AML-193 (cell line): ENCODE measurements around the gene TTYH3.
"Not testable (repeated sequence)": the region's sequence is repeated elsewhere in the genome, so short reads cannot be mapped to it uniquely, and the experiment has no call there.

ENCODE experiments used
- DNase-seq, 2 experiments: peaks; one replicate each; lab custom pipeline; 2025; lab: John Stamatoyannopoulos, UW

TTYH3 gene, protein sequence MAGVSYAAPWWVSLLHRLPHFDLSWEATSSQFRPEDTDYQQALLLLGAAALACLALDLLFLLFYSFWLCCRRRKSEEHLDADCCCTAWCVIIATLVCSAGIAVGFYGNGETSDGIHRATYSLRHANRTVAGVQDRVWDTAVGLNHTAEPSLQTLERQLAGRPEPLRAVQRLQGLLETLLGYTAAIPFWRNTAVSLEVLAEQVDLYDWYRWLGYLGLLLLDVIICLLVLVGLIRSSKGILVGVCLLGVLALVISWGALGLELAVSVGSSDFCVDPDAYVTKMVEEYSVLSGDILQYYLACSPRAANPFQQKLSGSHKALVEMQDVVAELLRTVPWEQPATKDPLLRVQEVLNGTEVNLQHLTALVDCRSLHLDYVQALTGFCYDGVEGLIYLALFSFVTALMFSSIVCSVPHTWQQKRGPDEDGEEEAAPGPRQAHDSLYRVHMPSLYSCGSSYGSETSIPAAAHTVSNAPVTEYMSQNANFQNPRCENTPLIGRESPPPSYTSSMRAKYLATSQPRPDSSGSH

DNA sequence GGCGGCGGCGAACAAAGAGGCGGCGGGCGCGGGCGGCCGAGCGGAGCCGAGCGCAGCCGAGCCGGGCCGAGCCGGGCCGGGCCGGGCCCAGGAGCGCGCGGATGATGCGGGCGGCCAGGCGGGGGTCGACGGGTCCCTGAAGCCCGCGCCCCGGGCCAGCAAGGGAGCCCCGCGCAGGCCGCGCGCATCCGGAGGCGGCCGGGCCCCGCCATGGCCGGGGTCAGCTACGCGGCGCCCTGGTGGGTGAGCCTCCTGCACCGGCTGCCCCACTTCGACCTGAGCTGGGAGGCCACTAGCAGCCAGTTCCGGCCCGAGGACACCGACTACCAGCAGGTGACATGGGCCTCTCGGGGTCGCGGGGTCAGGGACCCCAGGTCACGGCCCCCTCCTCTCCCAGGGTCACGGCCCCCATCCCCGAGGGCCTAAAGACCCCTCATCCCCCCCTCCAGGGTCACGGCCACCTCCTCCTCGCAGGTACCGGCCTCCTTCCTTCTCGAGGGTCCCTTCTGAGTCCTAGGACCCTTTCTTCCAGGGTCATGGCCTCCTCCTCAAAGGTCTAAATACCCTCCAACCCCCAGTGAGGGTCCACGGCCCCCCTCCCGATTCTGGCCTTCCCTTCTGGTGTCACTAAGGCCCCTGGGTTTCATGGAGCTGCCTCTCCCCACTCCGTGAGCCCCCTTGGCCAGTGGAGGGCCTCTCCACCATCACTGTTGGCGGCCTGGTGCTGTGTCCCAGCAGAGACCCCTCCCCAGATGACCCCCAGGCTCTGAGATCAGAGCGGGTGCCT, at the start of gene TTYH3:
Gene TTYH3, plus strand, starts transcription at position 41 of the 787 bp plus-strand sequence. Its CDS starts 170 bp downstream, at position 211.
- DNase-seq, result no peak

- no peak for DNase-seq
Measured at GRCh38 chr7:2582006-2582735, 49.6 kb upstream of the TTYH3 start.

GRCh38 chr7:2583798-2584580, 47.8 kb upstream of the TTYH3 start:
- no peak for DNase-seq

DNA sequence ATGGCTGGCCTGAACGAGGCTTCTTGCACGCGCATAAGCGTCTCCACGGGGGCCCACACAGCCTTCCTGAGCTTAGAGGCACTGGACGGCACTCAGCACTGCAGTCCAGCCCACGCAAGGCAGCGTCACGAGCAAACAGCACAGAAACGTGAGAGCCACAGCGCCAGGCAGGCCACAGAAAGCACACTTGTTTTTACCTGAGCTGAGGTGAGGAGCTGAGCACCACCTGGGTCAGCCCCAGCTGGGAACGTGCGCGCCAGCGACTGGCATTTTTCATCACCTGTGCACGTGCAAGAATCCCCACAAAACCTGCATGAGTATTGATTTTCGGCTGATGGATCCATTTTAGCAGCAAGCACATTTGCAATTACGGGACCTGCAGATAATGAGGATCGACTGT, 46.3 kb upstream of the TTYH3 start:
- DNase-seq, result no peak

GRCh38 chr7:2586326-2587020, 45.3 kb upstream of the TTYH3 start:
- no peak for DNase-seq

- DNase-seq, result no peak
Measured at GRCh38 chr7:2587134-2587533, 44.7 kb upstream of the TTYH3 start.

DNA sequence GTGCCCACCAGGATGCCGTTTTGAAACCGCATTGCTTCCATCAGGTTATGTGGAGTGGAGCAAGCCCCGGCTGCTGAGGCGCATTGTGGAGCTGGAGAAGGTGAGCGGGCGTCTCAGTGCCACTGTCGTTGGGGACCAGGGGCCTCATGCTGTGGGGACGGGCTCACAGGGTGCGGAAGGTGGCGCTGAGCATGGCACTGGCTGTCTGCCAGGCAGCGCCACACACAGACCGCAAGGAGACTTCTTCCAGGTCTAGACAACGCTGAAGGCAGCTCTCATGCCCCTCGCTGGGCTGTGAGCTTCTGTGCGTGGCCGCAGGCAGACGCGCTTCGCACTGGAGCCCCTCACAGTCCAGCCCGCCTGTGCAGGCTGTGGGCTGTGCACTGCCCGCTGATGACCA, 44.0 kb upstream of the TTYH3 start:
- no peak for DNase-seq

DNA sequence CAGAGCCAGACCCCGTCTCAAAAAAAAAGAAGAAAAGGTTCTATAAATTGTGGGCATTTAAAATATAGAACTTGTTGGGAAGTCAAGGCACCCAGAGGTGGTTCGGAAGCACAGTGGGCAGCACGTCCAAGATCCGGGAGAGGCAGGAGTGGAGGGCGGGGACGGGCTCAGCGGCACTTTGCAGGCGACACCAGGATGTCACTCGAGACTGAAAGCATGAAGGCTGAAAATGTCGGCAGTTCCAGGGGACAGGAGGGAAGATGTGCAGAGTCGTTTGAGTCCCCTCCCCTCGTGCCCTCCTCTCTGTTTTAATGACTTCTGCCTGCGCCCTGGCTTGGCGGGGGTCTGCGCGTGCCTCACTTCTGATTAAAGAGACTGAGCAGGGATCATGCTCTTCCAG, 42.4 kb upstream of the TTYH3 start:
- no peak for DNase-seq

GRCh38 chr7:2589941-2590340, 41.8 kb upstream of the TTYH3 start:
- DNase-seq, result not testable (repeated sequence)

- DNase-seq, result no peak
Measured at GRCh38 chr7:2592375-2592865, 39.4 kb upstream of the TTYH3 start.

DNA sequence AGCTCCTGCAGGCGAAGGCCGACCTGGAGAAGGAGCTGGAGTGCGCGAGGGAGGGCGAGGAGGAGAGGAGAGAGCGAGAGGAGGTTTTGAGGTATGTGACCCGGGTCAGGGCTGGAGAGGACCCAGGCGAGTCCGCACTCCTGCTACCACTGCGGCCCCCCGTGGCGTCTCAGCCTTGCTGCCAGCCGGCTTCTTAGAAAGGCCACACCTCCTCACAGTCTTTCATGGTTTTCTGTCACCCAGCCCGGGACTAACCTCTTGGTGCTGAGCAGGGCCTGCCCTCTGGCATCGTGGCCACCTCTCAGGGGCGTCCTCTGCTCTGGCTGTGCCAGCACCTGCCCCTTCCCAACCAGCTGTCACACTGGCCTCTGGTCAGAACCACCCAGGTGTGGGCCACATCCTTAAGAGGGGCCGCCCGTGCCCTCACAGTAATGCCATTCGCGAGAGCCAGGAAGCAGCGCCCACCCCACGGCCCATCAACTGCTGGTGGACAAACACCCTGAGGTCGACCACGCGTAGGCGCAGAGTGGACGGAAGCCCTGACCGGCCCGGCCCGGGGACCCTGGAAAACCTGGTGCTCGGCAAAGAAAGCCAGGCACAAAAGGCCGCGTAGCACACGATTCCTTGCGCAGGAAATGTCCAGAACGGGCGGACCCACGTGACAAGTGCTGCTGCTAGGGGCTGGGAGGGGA, 38.6 kb upstream of the TTYH3 start:
- DNase-seq, result no peak

DNA sequence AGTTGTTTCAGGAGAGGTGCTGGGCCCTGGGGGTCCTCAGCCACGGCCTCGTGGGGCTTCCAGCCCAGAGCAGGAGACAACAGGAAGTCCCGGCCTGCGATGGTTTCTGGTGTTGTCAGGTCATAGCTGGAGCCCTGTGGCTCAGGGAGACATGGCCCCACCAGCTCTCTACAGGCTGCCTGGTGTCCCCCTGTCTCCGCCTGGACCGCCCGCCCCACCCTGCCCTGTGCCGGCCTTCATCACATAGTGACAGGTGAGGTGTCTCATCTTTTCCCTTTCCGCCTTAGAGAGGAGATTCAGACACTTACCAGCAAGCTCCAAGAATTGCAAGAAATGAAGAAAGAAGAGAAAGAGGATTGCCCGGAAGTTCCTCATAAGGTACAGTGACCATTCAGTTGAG, 37.2 kb upstream of the TTYH3 start:
- no peak for DNase-seq

- no peak for DNase-seq
Measured at GRCh38 chr7:2595258-2595860, 36.4 kb upstream of the TTYH3 start.

DNA sequence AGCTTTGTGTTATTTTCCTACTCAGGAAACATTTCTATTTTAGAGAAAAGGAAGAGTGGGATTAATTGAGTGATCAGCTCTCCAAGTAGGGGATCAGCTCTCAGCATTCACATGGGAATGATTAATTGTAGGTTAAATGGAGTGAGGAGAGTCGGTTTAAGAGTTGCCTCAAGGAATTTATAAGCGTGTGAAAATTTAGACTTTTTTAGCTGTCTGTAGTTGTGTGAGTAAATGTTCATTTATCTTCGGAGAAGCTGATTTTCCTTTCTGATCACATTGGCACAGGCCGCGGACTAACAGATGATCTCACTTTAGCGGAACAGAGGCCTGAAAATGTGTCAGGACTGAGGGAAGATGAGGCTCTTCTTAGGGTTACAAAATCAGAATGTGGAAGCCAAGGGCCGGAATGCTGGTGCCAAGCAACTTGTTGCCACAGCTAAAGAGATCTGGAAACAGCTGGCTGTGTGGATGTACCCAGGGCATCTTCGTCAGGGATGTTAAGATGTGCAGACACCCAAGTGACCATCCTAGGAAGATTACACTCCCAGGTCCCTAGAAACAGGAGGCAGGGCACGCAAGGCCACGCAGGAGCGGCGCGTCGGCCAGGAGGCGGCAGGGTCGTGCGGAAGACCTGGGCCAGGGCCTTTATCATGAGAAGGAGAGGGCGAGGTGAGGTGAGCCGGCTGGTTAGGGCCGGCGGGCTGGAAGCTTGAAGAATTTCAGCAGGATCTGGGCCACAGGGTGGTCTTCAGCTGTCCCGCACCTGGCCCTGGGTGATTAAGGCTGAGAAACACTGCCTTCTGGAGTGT, 35.1 kb upstream of the TTYH3 start:
- DNase-seq, result no peak

DNA sequence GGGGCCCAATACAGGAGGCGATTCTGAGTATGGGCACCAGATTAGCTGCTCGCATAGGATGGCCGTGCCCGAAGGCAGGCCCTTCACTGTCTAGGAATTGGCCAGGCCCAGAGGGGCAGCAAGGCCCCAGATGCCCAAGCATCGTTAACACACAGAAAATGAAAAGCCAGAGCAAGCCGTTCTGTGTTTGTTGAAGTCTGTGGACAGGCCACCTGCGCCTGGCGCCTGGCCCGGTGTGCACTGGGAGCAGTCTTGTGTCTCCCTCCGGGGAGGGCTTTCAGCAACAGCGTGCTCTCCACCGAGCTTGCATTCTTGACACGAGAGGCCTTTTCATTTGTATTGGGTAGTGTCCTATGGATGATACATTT, 34.5 kb upstream of the TTYH3 start:
- DNase-seq, result no peak

GRCh38 chr7:2598154-2598823, 33.5 kb upstream of the TTYH3 start:
- no peak for DNase-seq

GRCh38 chr7:2601065-2601464, 30.7 kb upstream of the TTYH3 start:
- no peak for DNase-seq

GRCh38 chr7:2601907-2602306, 29.9 kb upstream of the TTYH3 start:
- DNase-seq, result no peak
